IPS-11a (cell line): ENCODE data around the gene ANAPC16.
"Not testable (repeated sequence)": the region's sequence is repeated elsewhere in the genome, so short reads cannot be mapped to it uniquely, and the experiment has no call there.

Experiments
- H3K4me3 ChIP-seq: one replicate; pipeline ENCODE4 v1.5.1; 2013; ENCODE audit warnings: low read depth, low read length, control low read depth

ANAPC16 gene

DNA sequence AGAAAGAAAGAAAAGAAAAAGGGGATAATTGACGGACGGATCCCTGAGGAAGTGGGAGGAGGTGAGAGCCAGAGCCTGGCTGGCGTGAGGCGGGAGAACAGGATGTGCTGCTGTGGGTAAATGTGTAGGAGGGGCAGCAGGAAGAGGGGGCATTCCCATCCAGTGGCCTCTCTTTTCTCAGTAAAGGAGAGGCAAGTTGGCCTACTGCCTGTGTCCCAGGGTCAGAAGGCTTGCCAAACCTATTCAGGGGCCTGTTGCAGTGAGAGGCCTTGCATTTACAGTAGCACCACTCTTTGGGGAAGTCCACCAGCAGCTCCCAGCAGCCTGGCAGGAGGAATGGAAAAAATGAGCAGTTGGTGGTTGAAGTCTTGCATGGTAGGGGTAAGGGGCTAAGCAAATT lies 26.9 kb downstream of the ANAPC16 start:
- H3K4me3 ChIP-seq = no peak overlapping the region

DNA sequence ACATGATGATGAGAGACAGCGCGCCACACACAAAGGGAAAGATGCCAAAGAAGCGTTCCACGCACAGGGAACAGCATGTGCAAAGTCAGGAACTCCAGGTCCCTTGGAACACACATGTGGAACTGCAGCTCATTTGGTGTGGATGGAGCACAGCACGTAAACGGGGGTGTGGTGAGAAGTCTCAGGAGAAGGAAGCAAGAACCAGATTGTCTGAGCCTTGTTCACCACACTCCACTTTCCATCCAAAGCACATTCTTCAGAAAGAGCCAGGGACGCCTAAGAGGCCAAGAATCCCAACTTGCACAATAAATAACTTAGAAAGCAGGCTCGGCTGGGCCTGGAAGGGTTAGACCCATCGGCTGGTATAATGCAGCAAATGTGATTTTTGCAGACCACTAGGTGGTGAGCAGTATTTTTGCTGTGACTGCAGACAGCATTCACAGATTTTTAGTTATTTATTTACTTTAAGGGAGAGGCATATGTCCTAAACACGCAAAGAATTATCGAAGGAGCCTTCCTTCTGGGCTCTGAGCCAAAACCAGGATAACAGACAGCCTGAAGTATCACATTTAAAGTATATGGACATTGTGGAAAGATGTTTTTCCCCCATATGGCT lies 28.1 kb downstream of the ANAPC16 start:
- H3K4me3 ChIP-seq = no peak overlapping the region

DNA sequence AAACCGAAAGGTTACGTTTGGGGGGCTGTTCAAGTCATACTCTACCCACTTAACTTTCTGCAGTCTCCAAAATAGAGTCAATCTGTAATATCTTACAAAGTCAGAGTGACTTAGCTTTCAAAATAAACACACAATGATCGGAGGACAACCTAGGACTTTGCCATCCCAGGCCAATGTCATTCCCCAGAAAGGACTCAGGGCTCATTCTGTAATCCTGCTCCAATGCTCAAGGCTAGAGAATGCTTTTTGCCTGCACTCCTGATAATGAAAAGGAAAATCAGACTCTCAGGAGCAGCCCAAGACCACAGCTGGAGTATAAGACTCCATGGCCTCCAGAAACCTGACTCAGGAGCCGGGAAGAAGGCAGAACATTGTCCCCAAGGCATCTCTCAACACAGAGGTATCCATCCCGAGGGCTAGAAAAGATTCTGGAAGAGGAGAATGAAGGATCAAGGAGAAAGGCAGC lies 28.8 kb downstream of the ANAPC16 start:
- H3K4me3 ChIP-seq = no peak overlapping the region

DNA sequence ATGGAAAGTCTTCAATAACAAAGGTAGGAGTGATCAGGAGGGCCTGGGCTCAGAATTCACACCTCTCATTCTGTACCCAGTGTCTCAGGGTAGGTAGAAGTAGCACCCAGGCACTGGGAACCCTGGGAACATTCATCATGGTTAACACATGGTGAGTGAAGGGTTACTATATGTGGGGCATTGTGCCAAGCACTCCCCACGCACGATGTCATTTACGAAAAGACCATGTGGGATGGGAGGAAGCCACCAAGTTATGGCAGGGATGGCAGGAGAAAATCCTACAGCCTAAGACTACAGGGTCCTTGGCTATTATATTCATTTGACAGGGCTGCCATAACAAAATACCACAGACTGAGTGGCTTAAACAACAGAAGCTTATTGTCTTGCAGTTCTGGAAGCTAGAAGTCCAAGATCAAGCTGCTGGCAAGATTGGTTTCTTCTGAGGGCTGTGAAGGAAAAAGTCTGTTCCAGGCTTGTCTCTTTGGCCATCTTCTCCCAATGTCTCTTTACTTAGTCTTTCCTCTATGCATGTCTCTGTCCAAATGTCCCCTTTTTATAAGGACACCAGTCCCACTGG lies 30.2 kb downstream of the ANAPC16 start:
- no peak overlapping the region for H3K4me3 ChIP-seq

DNA sequence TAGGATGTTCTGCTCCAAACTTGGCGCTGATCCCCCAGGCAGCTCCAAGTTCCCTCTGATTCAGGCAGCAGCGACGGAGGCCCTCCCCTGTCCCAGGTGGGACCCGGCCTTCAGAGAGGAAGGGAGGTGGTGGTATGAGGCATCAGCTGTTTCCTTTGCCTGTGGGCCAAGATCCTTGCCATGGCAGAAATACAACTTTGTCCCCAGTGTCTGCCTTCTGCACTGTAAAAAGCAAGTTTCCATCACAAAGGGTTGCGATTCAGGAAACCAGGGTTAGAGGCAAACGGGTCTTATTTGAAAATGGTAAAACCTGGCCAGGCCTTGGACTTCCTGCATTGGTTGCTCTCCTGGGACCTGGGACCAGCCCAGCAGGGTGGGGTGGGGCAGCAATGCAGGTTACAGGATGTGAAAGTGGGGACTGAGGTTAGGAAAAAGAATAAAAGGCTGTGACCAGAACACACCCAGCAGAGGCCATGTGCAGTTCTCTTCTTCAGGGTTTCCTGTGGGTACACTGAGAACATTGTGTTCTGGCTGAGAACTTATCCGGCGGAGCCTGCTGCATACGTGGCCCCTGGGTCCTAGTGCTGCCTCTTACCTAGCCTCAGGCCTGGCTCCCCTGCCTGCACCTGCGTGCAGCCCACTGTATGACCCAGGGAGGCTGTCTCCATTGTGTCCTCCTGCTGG lies 32.8 kb downstream of the ANAPC16 start:
- no peak overlapping the region for H3K4me3 ChIP-seq

DNA sequence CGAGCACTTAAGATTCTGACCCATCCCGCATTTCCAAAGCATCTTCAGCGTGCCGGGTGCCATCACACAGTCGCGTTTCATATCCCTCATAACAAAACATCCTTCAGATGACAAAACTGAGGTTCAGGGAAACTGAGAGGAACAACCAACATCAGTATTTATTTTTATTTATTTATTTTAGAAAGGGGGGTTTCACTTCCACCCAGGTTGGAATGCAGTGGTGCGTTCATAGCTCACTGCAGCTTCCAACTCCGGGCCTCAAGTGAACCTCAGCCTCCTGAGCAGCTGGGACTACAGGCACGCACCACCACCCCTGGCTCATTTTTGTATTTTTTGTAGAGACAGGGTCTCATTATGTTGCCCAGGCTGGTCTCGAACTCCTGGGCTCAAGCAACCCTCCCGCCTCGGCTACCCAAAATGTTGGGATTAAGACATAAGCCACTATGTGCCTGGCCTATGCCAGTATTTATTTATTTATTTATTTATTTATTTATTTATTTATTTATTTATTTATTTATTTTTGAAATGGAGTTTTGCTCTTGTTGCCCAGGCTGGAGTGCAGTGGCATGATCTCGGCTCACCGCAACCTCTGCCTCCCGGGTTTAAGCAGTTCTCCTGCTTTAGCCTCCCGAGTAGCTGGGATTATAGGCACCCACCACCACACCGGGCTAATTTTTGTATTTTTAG lies 33.5 kb downstream of the ANAPC16 start:
- not testable (repeated sequence) for H3K4me3 ChIP-seq

DNA sequence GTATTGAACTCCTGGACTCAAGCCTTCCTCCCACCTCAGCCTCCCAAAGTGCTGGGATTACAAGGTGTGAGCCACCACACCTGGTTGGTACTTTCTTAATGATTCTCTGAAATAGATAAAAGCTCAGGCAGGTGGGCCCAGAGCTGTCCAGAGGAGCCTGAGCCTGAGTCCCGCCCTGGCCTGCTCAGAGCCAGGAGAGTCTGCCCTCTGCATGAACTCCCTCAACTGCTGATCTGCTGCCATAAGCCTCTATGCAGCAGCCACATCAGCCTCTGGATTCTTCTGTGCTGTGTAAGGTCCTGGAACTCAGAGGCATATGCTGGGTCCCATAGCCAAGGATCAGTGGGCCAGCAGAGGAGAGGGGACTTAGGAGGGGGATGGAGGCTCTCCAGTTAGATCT lies 34.9 kb downstream of the ANAPC16 start:
- H3K4me3 ChIP-seq = no peak overlapping the region

DNA sequence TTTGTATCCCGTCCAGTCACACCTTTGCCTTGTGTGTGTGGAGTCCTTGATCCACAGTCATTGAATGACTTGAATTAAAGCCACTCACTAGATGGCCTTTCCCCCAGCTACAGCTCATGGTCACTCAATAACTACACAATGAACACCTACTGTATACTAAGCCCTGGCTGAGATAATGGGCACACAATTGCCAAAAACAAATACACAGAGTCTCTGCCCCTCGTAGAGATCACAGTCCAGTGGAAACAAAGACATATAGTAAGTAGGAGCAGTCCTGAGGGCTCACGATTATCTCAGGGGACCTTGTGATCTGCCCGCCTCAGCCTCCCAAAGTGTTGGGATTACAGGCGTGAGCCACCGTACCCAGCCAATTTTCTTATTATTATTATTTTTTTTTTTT lies 35.8 kb downstream of the ANAPC16 start:
- no peak overlapping the region for H3K4me3 ChIP-seq

DNA sequence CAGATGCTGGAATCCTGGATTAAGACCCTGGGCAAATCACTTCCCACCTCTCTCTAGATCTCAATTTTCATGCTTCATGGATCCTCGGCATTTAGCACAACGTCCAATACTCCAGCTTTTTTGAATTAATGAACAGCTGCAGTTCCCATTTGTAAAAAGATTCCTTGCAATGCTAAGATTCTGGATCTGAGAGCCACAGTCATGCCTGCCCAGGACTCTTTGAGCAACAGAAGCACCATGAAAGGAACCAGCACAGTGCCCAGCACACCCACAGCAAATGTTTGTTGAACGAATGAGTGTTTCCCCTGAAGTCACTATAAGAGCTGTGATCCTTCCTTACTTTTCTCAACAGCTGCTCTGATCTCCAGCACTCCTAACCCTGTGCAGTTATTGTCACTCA lies 37.2 kb downstream of the ANAPC16 start:
- H3K4me3 ChIP-seq = no peak overlapping the region

DNA sequence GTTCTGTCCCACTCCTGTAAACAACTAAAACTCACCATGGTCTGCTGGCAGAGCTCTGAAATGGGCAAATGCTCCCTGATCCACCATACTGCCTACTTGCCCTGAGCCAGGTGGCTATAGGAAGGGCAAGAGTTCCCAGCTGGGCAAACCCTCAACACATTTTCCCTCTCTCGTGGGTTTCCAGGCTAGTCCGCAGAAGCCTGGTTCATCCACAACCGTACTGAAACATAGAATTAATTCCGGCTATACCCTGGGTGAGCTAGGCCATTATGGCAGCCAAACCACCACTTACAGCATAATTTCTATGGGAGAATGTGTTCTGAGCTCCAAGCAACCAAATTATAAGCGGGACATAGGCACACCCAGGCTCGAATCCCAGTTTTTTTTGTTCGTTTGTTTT lies 37.8 kb downstream of the ANAPC16 start:
- no peak overlapping the region for H3K4me3 ChIP-seq

DNA sequence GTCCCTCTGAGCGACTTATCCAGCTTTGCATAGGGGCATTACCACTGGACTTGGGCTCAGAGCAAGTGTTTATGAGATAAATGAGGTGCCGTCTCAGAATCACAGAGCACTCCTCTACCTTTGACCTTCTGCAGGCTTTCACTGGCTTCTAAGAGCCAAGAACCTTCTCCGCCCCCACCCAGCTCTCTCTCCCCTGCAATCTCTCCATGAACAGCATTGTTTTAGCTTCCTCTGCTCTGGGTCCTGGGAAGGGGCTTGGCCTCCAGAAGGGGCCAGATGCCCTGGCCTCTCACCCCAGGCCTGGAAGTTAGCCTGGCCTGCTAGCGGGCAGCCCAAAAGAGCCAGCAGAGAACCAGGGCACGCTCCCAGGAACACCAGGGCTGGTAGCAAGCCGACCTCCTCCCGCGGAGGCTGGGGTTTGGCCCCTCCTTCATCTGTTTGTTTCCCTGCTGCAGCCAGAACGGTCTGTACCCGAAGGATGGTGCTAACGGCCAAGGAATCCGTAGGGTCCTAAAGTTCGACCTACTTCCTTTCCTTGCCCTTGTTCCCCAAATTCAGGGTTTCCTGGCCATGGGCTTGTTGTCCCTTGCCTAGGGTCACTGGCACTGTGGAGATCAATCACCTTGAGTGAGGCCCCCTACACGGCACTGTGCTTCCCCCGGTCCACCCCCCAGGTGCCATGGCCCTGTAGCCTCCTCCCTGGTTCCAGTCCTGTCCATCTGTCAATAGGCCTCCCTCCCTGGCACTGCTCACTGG lies 39.2 kb downstream of the ANAPC16 start:
- H3K4me3 ChIP-seq = no peak overlapping the region

DNA sequence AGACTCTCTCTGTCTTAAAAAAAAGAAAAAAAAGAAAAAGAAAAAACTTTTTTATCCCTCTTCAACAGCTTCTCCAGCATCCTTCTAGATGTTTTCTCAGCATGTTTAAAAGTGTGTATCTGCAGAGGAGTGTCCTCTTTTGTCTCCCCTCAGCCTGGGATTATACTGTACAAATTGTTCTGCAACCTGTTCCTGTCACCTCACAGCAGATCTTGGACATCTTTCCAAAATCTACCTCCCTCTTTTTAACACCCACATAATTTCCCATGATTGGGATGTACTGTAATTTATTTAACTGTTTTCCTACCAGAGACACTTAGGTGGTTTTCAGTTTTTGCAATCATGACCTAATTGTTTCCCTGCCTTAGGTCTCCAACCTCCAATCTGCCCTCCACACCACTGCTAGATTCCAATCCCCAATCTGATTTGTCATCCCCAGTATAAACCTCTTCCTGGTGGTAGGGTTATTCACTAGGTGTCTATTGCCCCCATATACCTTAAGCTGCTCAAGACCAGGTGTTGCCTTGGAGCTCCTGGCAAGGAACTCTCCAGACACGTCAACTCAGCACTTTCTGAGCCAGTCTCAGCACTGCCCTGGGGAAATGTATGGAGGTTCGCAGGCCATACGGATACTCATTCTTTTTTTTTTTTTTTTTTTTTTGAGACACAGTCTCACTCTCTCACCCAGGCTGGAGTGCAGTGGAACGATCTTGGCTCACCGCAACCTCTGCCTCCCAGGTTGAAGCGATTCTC lies 40.3 kb downstream of the ANAPC16 start:
- H3K4me3 ChIP-seq = no peak overlapping the region

DNA sequence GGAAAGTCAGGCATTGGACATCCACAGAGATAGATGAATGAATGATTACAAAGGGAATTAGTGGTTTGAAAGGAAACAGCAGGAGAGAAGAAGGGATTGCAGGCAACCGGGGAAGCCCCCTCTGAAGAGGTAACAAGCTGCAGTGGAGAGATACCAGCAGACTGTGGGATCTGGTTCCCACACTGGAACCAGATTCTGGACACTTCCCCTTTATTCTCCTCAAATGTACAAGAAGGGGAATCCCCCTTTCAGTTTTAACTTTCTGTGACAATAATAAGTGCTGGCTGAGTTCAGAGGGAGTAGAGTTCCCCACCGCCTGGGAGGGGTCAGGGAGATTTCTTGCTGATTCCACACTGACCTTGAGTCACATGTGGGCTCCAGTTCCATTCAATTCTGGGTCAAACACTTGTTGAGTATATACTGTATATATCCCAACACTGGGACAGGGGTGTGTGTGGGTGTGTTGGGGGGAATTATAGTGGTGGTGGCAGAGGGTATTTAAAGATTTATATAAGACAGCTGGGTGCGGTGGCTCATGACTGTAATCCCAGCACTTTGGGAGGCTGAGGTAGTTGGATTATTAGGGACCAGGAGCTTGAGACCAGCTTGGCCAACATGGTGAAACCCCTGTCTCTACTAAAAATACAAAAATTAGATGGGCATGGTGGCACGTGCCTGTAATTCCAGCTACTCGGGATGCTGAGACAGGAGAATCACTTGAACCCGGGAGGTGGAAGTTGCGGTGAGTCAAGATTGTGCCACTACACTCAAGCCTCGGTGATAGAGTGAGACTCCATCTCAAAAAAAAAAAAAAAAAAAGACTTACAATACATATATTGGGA lies 41.5 kb downstream of the ANAPC16 start:
- no peak overlapping the region for H3K4me3 ChIP-seq

DNA sequence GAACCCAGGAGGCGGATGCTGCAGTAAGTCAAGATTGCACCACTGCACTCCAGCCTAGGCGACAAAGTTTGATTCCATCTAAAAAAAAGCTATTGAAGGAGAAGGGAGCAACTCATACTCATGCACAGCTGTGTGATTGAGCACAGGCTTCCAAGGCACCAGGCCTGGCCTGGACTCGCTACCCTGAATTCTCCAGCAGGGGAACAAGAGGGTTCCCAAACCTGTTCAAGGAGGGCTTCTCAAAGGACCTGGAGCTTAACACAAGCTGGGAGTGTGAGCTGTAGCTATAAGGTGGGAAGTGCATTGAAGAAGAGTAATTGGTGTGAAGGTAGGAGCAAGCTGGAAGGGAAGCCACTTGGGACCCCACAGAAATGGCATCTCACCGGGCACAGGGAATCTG lies 42.8 kb downstream of the ANAPC16 start:
- no peak overlapping the region for H3K4me3 ChIP-seq

DNA sequence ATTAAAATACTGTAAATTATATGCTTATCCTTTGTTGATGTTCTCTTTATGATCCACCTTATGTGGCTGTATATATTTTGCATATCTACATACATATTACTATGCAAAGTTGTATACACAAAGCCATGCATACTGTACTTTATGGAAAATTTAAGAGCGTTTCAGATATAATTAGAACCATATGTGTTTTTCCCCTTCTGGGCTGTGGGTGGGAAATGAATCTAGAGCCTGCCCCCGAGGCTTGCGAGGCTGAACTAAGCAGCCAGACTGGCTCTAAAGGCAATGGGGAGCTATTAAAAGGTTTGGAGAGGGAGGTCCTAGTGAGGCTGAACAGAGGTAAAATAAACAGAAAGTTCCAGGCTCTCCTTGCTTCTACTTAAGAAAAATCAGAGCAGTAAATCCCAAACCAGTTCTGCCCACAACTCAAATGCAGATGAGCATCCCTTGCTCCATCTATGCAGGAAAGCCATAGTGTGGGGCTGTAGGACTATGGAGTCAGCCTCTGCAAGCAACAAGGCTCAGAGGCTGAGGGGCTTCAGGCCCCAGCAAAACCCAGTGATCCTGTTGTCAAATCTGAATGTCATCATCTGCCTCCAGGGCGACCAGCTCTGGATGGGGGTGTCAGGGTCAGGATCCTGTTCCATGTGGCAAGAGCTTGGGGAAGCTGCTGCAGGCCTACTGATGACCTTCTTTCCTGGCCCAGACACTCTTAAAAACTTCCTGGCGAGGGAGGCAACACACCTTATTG lies 43.9 kb downstream of the ANAPC16 start:
- no peak overlapping the region for H3K4me3 ChIP-seq

DNA sequence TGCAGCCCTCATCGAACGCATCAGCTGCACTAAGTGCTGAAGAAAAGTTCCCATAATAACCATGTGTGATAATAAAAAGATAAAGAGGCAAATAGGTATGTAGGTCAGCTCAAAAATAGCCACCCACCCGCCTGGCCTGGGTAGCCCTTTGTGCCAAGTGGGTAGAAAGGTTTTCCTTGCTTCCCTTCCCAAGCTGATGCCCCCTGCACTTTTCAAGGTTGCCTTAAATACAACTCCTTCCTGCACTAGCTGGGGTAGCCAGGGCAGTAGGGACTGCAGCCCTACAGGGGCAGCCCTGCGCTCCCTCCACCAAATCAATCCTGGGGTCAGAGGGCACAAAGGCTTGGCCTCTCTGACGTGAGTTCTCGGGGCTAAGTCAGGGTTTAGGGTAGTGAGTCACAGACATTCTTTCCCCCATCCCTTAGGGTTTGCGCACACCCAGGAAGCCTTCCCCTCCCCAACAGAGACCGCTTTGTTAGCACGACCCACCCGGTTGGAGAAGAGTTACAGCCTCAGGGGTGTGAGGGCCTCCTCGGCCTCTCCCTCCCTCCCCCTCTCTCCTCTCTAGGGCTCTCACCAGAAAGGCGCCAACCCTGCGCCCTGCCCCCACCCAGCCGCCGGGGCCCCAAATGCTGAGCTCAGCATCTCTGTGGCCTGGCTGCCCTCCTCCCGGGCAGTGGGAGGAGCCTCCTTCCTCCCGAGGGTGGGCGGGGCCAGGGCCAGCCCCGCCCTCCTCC lies 44.6 kb downstream of the ANAPC16 start:
- no peak overlapping the region for H3K4me3 ChIP-seq

DNA sequence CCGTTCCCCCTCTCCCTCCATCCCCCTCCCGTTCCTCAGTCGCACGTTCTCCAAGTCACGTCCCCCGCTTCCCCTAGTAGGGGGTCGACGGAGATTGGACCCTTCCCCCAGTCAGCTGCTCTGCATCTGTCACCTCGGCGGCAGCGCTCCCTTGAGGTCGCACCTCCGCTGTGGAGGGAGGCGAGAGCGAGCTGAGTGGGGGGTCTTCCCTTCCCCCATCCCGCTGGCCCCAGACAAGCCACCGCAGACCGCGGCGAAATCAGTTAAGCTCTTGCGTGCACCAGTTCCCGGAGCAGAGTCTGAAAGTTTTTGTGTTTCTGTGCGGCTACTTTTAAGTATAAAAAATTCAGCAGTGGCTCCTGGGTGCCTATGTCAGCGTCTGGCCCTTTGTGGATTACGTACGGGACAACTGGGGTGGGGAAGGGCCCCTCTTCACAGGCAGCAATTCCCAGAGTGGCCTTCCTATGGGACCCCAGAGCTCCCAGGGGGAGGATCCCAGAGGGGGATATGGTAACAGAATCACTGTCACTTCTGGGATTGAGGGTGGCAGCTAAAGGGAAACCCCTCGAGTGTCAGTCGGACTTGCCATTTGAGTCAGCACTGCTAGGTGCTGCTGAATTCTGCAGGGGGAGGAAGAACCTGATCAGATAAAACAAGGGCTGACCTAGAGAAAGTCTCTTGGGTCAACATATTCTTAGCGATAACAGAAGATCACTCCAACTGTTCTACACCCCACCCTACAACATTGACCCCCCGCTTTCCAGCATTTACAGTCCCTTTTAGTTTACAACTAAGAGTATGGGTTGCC lies 45.4 kb downstream of the ANAPC16 start:
- peak overlapping the region; percentile 35 for H3K4me3 ChIP-seq
